GM12872 (cell line): Measurements from ENCODE around the gene HIPK4.

Experiments used
- CTCF ChIP-seq: IDR thresholded peaks from 3 replicates; pipeline ENCODE4 v1.5.1; 2011; ENCODE audit warnings: low read depth, mild to moderate bottlenecking, low read length, moderate library complexity; ENCODE audit not compliant: insufficient read depth

The HIPK4 gene

GRCh38 chr19:40398417-40399131 is 8.6 kb upstream of the HIPK4 start:
- no peak for TF ChIP-seq CTCF

GRCh38 chr19:40397568-40397906 is 7.6 kb upstream of the HIPK4 start:
- TF ChIP-seq CTCF, result no peak

GRCh38 chr19:40396886-40397567 is 7.0 kb upstream of the HIPK4 start:
- TF ChIP-seq CTCF, result no peak

- TF ChIP-seq CTCF, result no peak
Measured at GRCh38 chr19:40395956-40396355, 6.0 kb upstream of the HIPK4 start.

GRCh38 chr19:40394816-40395210 is 4.8 kb upstream of the HIPK4 start:
- no peak for TF ChIP-seq CTCF

- no peak for TF ChIP-seq CTCF
Measured at GRCh38 chr19:40393894-40394815, 4.2 kb upstream of the HIPK4 start.

- TF ChIP-seq CTCF, result peak; percentile 27; the same call in 1 of the 3 replicates
Measured at GRCh38 chr19:40392894-40393517, 3.0 kb upstream of the HIPK4 start.
